K562 (cell line): ENCODE results near the gene MAP3K6. TPM values are rescaled to one million over a fixed set of nuclear protein-coding genes. Genes with fewer than 3 reads are reported as not detected.
A peak's percentile ranks its signal among the peaks of the same experiment; 100 is the strongest.

Source experiments
- ATAC-seq: fragments of 200-7000 bp; cut with Tn5 transposase; 3 replicates; pipeline ENCODE4 v1.9.1; 2020; ENCODE audit warnings: moderate library complexity
- BruUV-seq: library from RNA; stranded (reverse); fragments of 400-500 nt; replicated peaks from 2 replicates; lab custom pipeline; 2021; lab: Mats Ljungman, UMichigan
- CTCF ChIA-PET: fragments of 300-600 bp; formaldehyde crosslinking; extraction: SDS; loops from one replicate; lab custom pipeline; 2021; ENCODE audit warnings: low intra/inter-chr PET ratio; lab: Yijun Ruan, JAX
- POLR2A ChIA-PET: fragments of 300-600, 350-650 bp; sonication (Branson Sonifier 250); formaldehyde crosslinking; extraction: SDS; loops from one replicate; lab custom pipeline; 2021; ENCODE audit warnings: antibody characterized with exemption, inconsistent platforms; lab: Yijun Ruan, JAX
- DNase-seq, 4 experiments: peaks; one replicate each; pipeline versions ENCODE4 v3.0.0 to v3.0.0-alpha.2; 2011 to 2018; ENCODE audit warnings: low spot score in 3 of 4, mixed read lengths in 3 of 4; ENCODE audit errors: extremely low read depth in 1 of 4
- FAIRE-seq: peaks from 2 replicates; lab custom pipeline; 2011; peaks lifted over from hg19 to GRCh38; lab: Jason Lieb, UNC
- H2AFZ ChIP-seq: 2 replicates; pipeline ENCODE4 v1.6.0; 2011; ENCODE audit warnings: low read depth, low read length, control low read depth, inconsistent platforms
- H3K27ac ChIP-seq: fragments of 200-600 bp; 3 replicates; pipeline ENCODE4 v1.8.0; 2011; ENCODE audit warnings: low read depth, mild to moderate bottlenecking, control low read depth, inconsistent platforms, low read length, moderate library complexity, mixed read lengths; ENCODE audit errors: extremely low read depth
- H3K27me3 ChIP-seq, 2 experiments: fragments of 300-600 bp in 1 of 2; 2 replicates in 1 of 2; 3 replicates in 1 of 2; pipeline versions ENCODE4 v1.6.0 to v1.8.0; 2011; ENCODE audit warnings: inconsistent platforms in 2 of 2, low read length in 2 of 2, mild to moderate bottlenecking in 1 of 2, mixed read lengths in 1 of 2, moderate library complexity in 1 of 2; ENCODE audit not compliant: control insufficient read depth in 2 of 2, insufficient read depth in 2 of 2
- H3K36me3 ChIP-seq: fragments of 300-600 bp; 3 replicates; pipeline ENCODE4 v1.8.0; 2011; ENCODE audit warnings: mild to moderate bottlenecking, low read length, inconsistent platforms; ENCODE audit not compliant: control insufficient read depth, insufficient read depth
- H3K4me1 ChIP-seq, 2 experiments: fragments of 200-600 bp in 1 of 2; replicated peaks in 1 of 2; 2 replicates in 1 of 2; 3 replicates in 1 of 2; pipeline versions ENCODE4 v1.5.1 to v1.8.0; 2011; ENCODE audit warnings: inconsistent platforms in 2 of 2, low read length in 2 of 2, mild to moderate bottlenecking in 1 of 2, mixed read lengths in 1 of 2, moderate library complexity in 1 of 2; ENCODE audit not compliant: control insufficient read depth in 2 of 2, insufficient read depth in 2 of 2
- H3K4me2 ChIP-seq: 2 replicates; pipeline ENCODE4 v1.6.1; 2011; ENCODE audit warnings: low read length, control low read depth, inconsistent platforms, mixed read lengths; ENCODE audit not compliant: insufficient read depth
- H3K4me3 ChIP-seq: fragments of 200-600 bp; sonication (generic), shearing (Covaris generic); 2 replicates; pipeline ENCODE4 v1.5.1; 2016; ENCODE audit warnings: control low read depth, inconsistent platforms
- H3K79me2 ChIP-seq: fragments of 200-600 bp; 3 replicates; pipeline ENCODE4 v1.8.0; 2011; ENCODE audit warnings: low read length, inconsistent platforms; ENCODE audit not compliant: control insufficient read depth, insufficient read depth
- H3K9ac ChIP-seq, 2 experiments: 2 replicates each; pipeline versions ENCODE4 v1.6.0 to v1.6.1; 2011; ENCODE audit warnings: low read depth in 2 of 2, low read length in 2 of 2, control low read depth in 1 of 2, inconsistent platforms in 1 of 2, mild to moderate bottlenecking in 1 of 2, mixed read lengths in 1 of 2; ENCODE audit not compliant: insufficient read depth in 1 of 2
- H3K9me1 ChIP-seq: one replicate; pipeline ENCODE4 v1.6.0; 2011; ENCODE audit warnings: inconsistent platforms, mild to moderate bottlenecking, low read length, moderate library complexity; ENCODE audit not compliant: control insufficient read depth, insufficient read depth
- H3K9me3 ChIP-seq: replicated peaks from 2 replicates; pipeline ENCODE4 v1.5.1; 2011; ENCODE audit warnings: low read depth, low read length, inconsistent platforms; ENCODE audit not compliant: control insufficient read depth, insufficient read depth
- H4K20me1 ChIP-seq: replicated peaks from 2 replicates; pipeline ENCODE4 v1.6.1; 2011; ENCODE audit warnings: low read length, inconsistent platforms, mixed read lengths; ENCODE audit not compliant: control insufficient read depth, insufficient read depth
- ATF3 ChIP-seq, 2 experiments: fragments of 450-650 bp in 1 of 2; sonication (generic) in 1 of 2; formaldehyde crosslinking in 1 of 2; IDR thresholded peaks in 1 of 2; conservative IDR thresholded peaks in 1 of 2; 2 replicates each; pipeline versions ENCODE4 v1.6.1 to v1.8.1; 2016 to 2023; ENCODE audit warnings: mild to moderate bottlenecking in 2 of 2, moderate library complexity in 2 of 2, inconsistent platforms in 1 of 2, missing genetic modification reagents in 1 of 2
- ERF ChIP-seq: fragments of 450-650 bp; formaldehyde crosslinking; IDR thresholded peaks from 2 replicates; pipeline ENCODE4 v1.4.0; 2020; ENCODE audit warnings: mild to moderate bottlenecking, mixed read lengths
- FOXJ3 ChIP-seq: sonication (generic); formaldehyde crosslinking; IDR thresholded peaks from 2 replicates; pipeline ENCODE4 v1.4.0; 2020; ENCODE audit warnings: mild to moderate bottlenecking, missing genetic modification reagents
- GABPA ChIP-seq: fragments of 200-800 bp; sonication (Bioruptor generic); conservative IDR thresholded peaks from 2 replicates; pipeline ENCODE4 v1.6.1; 2016; ENCODE audit warnings: low read depth, missing genetic modification characterization, missing compliant biosample characterization
- HDAC3 ChIP-seq: fragments of 450-650 bp; IDR thresholded peaks from 2 replicates; pipeline ENCODE4 v1.6.1; 2018; ENCODE audit warnings: borderline replicate concordance, mild to moderate bottlenecking, moderate library complexity; ENCODE audit not compliant: partially characterized antibody
- IFI16 ChIP-seq: fragments of 250-450 bp; sonication (Bioruptor Pico); IDR thresholded peaks from 2 replicates; pipeline ENCODE4 v2.1.2; 2022; ENCODE audit warnings: mild to moderate bottlenecking, inconsistent platforms
- MEF2D ChIP-seq: conservative IDR thresholded peaks from 2 replicates; pipeline ENCODE4 v1.6.1; 2016; ENCODE audit warnings: low read depth, missing genetic modification characterization, missing compliant biosample characterization
- MLLT1 ChIP-seq, 2 experiments: fragments of 450-650 bp; IDR thresholded peaks; 2 replicates each; pipeline ENCODE4 v1.6.1; 2016
- MTA3 ChIP-seq: fragments of 450-650 bp; formaldehyde crosslinking; IDR thresholded peaks from 2 replicates; pipeline ENCODE4 v1.6.1; 2017; ENCODE audit warnings: mild to moderate bottlenecking, borderline replicate concordance
- NR3C1 ChIP-seq: sonication (generic); formaldehyde crosslinking; IDR thresholded peaks from 2 replicates; pipeline ENCODE4 v1.8.1; 2022; ENCODE audit warnings: missing genetic modification reagents
- PHB2 ChIP-seq: fragments of 450-650 bp; IDR thresholded peaks from 2 replicates; pipeline ENCODE4 v1.6.1; 2017; ENCODE audit warnings: low read depth
- POLR3G ChIP-seq: IDR thresholded peaks from 2 replicates; pipeline ENCODE4 v1.6.1; 2011; ENCODE audit not compliant: insufficient read length, insufficient replicate concordance; ENCODE audit errors: extremely low read depth
- RBM34 ChIP-seq: fragments of 200-400 bp; formaldehyde crosslinking; IDR thresholded peaks from 2 replicates; pipeline ENCODE4 v1.6.1; 2018; ENCODE audit warnings: low read length, borderline replicate concordance; ENCODE audit not compliant: insufficient read depth
- SREBF1 ChIP-seq: fragments of 150-350 bp; IDR thresholded peaks from 2 replicates; pipeline ENCODE4 v1.6.1; 2014; ENCODE audit warnings: antibody characterized with exemption, low read depth, low read length, borderline replicate concordance
- TSC22D4 ChIP-seq: fragments of 450-650 bp; IDR thresholded peaks from 2 replicates; pipeline ENCODE4 v1.6.1; 2016; ENCODE audit warnings: missing genetic modification characterization, missing biosample characterization, control low read depth
- ZNF133 ChIP-seq: fragments of 250-450 bp; sonication (Bioruptor Pico); IDR thresholded peaks from 2 replicates; pipeline ENCODE4 v1.4.0; 2020; ENCODE audit warnings: mild to moderate bottlenecking
- ZNF165 ChIP-seq: fragments of 250-450 bp; sonication (Bioruptor Pico); IDR thresholded peaks from 2 replicates; pipeline ENCODE4 v1.4.0; 2020; ENCODE audit warnings: borderline replicate concordance
- ZNF3 ChIP-seq: fragments of 250-450 bp; sonication (Bioruptor Pico); IDR thresholded peaks from 2 replicates; pipeline ENCODE4 v1.5.0; 2021; ENCODE audit warnings: mild to moderate bottlenecking, moderate library complexity
- ZNF695 ChIP-seq: fragments of 450-650 bp; formaldehyde crosslinking; IDR thresholded peaks from 2 replicates; pipeline ENCODE4 v1.4.0; 2020; ENCODE audit warnings: mild to moderate bottlenecking, moderate library complexity
- WGBS: fragments of 100-300 bp; shearing (Covaris generic); methylation state at CpG from one replicate; pipeline ENCODE4 v1.1.6; 2016; ENCODE audit warnings: low coverage, mixed read lengths; ENCODE audit not compliant: insufficient coverage; ENCODE audit errors: missing lambda C conversion rate; 5-methylcytosine and 5-hydroxymethylcytosine counted together
- in situ Hi-C: fragments of 300-500 bp; cut with MboI; formaldehyde crosslinking; loops from 4 replicates; pipeline ENCODE4 v1.15.0; 2018; ENCODE audit warnings: inconsistent platforms, mixed read lengths
- intact Hi-C: fragments of 100-400 bp; cut with micrococcal nuclease; formaldehyde crosslinking; loops from 2 replicates; pipeline ENCODE4 v1.14.2; 2022
- polyA plus RNA-seq, 8 experiments: library from polyadenylated mRNA; depleted of rRNA in 4 of 8; stranded (reverse) in 5 of 8; unstranded in 3 of 8; fragments of >200 nt; fragmentation: Nextera tagmentation in 2 of 8; fragmentation: Illumina TruSeq in 1 of 8; extraction: Ambion mirVana in 2 of 8; extraction: Trizol in 1 of 8; gene quantifications; 2 replicates each; pipeline versions ENCODE4 v1.2.1 to v1.2.3, GENCODE V29; 2011 to 2014; ENCODE audit warnings: inconsistent platforms in 1 of 8, missing spikeins in 1 of 8
- total RNA-seq, 7 experiments: library from RNA; depleted of rRNA in 6 of 7; stranded (reverse); fragments of >200 nt in 6 of 7; fragmentation: Illumina TruSeq in 2 of 7; extraction: Trizol in 2 of 7; gene quantifications; 2 replicates each; pipeline versions ENCODE4 v1.2.1 to v1.2.3, GENCODE V29; 2011 to 2021; ENCODE audit warnings: low replicate concordance in 1 of 7
- TF ChIP-seq, protein P1 (sequence below): IDR thresholded peaks from 3 replicates; pipeline ENCODE4 v1.6.1; 2011; ENCODE audit warnings: borderline replicate concordance, mild to moderate bottlenecking; ENCODE audit not compliant: insufficient read length, insufficient read depth

MAP3K6 gene
- total and polyA plus RNA-seq, 9 of the 15 experiments (the other 6 are each of a cell fraction or from before 2014, with no cell fraction given) = 0.99 to 21.9 (median 7.0) TPM

- POLR2A ChIA-PET = interaction anchor here (0.6 to 2.1 kb wide), 6 partner anchors 8 to 172 kb away, joined by 3 to 9 read pairs (median 3); no protein-coding TSS in a partner anchor
- in situ Hi-C loops = loop anchor here (5.0 kb wide), 2 partner anchors 271 to 289 kb away; no protein-coding TSS in a partner anchor
- TF ChIP-seq IFI16 (CRISPR knock-in tag) (no peak), GABPA (tag) (no peak), ERF (CRISPR knock-in tag) (no peak), ZNF133 (no peak), NR3C1 (CRISPR knock-in tag) (no peak), PHB2 (no peak), HDAC3 (no peak), MLLT1 (IDR thresholded peaks at IDR 0.05) (no peak), MEF2D (tag) (no peak), TSC22D4 (no peak), POLR3G (no peak), RBM34 (no peak), ATF3 (IDR thresholded peaks at IDR 0.05) (peak; percentile 95), ATF3 (CRISPR knock-in tag; conservative IDR thresholded peaks at IDR 0.05) (no peak), ZNF3 (CRISPR knock-in tag) (no peak), SREBF1 (no peak), MTA3 (no peak), ZNF165 (no peak), ZNF695 (CRISPR knock-in tag) (no peak), FOXJ3 (CRISPR knock-in tag) (no peak)
- TF ChIP-seq, protein P1, sequence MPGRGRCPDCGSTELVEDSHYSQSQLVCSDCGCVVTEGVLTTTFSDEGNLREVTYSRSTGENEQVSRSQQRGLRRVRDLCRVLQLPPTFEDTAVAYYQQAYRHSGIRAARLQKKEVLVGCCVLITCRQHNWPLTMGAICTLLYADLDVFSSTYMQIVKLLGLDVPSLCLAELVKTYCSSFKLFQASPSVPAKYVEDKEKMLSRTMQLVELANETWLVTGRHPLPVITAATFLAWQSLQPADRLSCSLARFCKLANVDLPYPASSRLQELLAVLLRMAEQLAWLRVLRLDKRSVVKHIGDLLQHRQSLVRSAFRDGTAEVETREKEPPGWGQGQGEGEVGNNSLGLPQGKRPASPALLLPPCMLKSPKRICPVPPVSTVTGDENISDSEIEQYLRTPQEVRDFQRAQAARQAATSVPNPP = no peak
Observed at GRCh38 chr1:27391511-27392095, 24.8 kb upstream of the MAP3K6 start.

More at GRCh38 chr1:27391511-27392095, 24.8 kb upstream of the MAP3K6 start:
- peak overlapping the region; percentile 95 for H2AFZ ChIP-seq
- CTCF ChIA-PET = interaction anchor here (0.7 to 1.1 kb wide), 3 partner anchors 26 to 90 kb away, joined by 4 to 5 read pairs (median 5); no protein-coding TSS in a partner anchor
- peaks cover 8 to 44% of the 10 kb centered on the region in 2 experiments for H3K4me1 ChIP-seq
- peak overlapping the region; percentile 88 for H3K27ac ChIP-seq
- peak overlapping the region; percentile 82 for H3K4me2 ChIP-seq
- H4K20me1 ChIP-seq = no peaks in the 10 kb centered on the region
- peaks cover 9% of the 10 kb centered on the region; the same call in 1 of the 3 replicates for H3K36me3 ChIP-seq
- FAIRE-seq (no peak), DNase-seq (peak; percentile 54 to 64 (median 57)), ATAC-seq (no peak)
- intact Hi-C loops = loop anchor here (1.0 to 5.0 kb wide), 4 partner anchors 34 to 271 kb away; no protein-coding TSS in a partner anchor
- TSS peak; percentile 76 for BruUV-seq
- peak overlapping the region; percentile 96 for H3K4me3 ChIP-seq
- no peaks in the 10 kb centered on the region for H3K9me3 ChIP-seq
- peaks cover 12% of the 10 kb centered on the region for H3K79me2 ChIP-seq
- 37% methylated on average over 13 of the region's 13 CpGs for WGBS
- no peaks in the 10 kb centered on the region for H3K9me1 ChIP-seq
- H3K9ac ChIP-seq = peak overlapping the region; percentile 85 to 88
- no peaks in the 10 kb centered on the region for H3K27me3 ChIP-seq
